ENCODE results near the gene MTF1.

MTF1 gene

DNA sequence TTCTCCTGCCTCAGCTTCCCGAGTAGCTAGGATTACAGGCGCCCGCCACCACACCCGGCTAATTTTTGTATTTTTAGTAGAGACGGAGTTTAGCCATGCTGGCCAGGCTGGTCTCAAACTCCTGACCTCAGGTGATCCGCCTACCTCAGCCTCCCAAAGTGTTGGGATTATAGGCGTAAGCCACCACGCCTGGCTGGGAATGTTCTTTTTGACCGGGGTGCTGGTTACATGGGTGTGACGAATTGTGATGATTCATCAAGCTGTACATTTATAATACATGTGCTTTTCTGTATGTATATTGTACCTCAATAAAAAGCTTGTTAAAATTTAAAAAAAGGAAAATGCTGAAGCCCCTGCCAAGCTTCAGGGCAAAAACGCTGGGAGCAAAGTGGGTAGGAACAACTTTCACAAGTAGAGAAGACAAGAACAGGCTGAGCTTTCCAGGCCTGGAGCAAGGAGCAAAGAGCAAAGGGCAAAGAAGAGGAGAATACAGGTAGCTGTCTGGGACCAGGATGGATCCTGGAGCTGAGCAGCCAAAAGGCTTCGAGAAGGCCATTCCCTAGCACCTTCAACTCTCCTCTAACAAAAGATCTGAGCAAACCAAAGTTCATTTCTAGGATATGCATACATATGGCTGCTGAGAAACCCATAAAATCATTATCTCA, 30.9 kb downstream of the MTF1 start:
- no peak for DNase-seq (ENCODE audit: low spot score)

DNA sequence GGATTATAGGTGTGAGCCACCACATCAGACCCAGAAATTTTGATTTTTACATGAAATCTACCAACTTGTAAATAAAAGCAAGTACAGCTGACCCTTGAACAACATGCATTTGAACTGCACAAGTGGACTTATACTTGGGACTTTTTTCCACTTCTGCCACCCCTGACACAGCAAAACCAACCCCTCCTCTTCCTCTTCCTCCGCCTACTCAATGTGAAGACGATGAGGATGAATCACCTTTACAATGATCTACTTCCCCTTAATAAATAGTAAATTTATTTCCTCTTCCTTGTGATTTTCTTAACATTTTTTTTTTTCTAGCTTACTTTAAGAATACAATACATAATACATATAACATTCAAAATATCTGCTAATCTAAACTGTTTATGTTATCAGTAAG, 33.9 kb downstream of the MTF1 start:
- no peak for DNase-seq (ENCODE audit: low spot score)

DNA sequence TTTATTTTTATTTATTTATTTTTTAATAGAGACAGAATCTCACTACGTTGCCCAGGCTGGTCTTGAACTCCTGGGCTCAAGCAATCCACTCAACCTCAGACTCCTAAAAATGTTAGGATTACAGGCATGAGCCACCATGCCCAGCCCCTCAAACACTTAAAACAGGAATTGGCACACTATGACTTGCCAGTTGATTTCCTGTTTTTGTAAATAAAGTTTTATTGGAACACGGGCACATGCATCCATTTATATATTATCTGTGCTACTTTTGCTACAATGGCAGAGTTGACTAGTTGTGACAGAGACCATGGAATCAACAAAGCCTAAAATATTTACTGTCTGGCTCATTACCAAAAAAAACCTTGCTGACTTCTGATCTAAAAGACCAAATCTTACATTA, 35.4 kb downstream of the MTF1 start:
- DNase-seq (ENCODE audit: low spot score): no peak

DNA sequence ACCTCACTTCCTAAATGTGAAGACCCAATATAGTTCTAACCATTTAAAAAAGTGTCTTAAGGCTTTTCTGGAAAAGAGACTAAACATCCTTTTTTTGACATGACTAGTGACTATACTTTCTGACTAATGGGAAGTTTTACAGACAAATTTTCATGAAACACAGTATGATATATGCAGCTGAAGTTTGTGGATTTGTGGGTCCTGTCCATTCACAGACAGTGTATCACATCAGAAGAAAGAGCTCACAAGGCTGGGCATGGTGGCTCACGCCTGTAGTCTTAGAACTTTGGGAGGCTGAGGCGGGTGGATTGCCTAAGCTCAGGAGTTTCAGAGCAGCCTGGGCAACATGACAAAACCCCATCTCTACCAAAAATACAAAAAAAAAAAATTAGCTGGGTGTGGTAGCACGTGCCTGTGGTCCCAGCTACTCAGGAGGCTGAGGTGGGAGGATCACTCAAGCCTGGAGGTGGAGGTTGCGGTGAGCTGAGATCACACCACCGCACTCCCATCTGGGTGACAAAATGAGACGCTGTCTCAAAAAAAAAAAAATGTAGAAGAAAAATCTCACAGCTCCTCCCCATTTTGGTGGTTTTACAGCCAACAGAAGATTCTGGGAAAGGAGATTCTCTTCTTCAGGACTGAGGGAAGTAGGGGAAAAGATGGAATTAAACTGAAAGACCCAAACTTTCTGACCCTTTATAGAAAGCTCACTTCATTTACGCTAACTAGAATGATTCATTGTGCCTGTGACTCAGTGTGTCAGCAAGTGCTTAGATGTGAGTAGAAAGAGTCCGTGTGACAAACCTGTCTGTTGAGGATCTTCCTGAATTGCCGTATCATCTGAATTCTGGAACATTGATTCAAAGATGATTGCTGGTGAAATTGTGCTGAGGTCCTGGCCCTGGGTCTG, 36.2 kb downstream of the MTF1 start:
- DNase-seq (ENCODE audit: low spot score): no peak

DNA sequence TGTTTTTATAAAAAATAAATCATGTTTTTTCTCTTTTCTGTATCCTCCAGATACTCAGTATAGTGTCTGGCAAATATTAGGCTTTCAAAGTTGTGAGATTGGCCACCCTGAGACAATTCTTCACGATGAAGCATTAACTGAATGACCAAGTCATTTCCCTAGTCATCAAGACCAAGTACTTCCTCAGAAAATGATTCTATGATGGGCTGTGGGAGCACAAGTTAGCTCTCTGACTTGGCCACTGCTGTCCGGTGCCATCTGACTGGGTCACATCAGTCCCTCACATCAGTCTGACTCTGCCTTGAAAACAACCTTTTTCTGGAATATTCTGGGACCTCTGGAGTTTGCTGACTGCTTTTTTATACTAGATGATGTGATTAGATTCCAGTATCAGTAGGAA, 37.9 kb downstream of the MTF1 start:
- DNase-seq (ENCODE audit: low spot score): no peak

DNA sequence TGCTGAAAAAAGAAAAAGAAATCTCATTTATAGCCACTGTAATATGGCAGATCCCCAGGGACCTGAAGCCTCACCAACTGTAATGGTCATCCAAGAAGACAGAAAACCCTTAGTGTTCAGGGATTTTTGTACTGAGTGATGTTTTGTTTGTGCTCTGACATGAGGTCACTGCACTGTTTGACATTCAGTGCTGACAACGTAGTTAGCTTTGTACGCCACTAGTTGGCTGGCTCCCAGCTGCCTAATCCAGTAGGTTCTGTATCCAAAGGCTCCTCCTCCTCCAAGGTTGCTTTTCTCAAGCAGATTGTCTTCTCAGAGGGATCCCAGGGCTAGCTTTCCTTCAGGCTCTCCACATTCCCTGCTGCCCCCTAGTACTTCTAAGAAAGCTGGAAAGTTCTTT, 41.9 kb downstream of the MTF1 start:
- DNase-seq (ENCODE audit: low spot score): no peak

DNA sequence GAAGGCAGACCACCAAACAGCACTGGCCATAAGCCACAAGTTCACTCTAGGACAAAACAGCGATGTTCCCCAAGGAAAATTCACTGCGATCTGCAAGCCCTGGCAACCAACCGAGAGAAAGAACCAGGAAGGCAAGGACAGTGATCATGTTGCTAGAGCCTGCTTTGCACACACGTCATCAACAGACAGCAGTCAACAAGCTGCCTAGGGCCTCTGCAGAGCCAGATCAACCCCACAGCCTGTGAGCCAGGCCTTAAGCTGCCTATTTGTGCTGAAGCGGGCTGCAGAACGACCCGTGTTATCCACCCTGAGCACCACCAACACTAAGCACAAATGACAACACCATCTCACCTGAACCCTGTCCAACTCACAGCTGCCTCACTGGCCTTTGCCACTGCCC, 45.1 kb downstream of the MTF1 start:
- DNase-seq (ENCODE audit: low spot score): no peak

DNA sequence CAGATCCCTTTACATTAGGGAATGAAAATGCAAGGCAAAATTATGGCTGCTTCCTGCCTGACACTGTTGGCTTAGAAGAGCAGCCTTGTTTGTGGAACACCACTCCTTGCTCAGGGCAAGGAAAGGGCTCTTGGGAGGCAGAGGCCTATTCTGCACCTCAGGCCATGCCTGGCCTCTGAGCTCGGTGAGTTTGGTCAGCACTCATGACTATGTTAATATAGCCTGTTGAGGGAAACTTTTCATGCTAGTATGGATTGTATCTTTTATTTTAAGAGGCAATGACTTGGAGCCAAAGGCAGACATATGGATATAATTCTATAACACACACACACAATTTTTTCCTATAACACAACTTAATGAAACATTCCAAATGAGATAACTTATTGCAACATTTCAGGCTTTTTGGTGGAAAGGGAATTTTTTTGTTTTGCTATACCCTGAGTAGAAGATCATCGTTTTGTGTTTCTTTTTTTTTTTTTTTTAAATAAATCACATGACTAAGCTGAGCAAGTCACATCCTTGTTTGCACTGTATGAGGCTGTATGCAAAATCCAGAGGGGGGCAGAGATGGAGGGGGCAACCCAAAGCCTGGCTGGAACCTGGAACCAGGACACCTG, 45.8 kb downstream of the MTF1 start:
- no peak for DNase-seq (ENCODE audit: low spot score)

DNA sequence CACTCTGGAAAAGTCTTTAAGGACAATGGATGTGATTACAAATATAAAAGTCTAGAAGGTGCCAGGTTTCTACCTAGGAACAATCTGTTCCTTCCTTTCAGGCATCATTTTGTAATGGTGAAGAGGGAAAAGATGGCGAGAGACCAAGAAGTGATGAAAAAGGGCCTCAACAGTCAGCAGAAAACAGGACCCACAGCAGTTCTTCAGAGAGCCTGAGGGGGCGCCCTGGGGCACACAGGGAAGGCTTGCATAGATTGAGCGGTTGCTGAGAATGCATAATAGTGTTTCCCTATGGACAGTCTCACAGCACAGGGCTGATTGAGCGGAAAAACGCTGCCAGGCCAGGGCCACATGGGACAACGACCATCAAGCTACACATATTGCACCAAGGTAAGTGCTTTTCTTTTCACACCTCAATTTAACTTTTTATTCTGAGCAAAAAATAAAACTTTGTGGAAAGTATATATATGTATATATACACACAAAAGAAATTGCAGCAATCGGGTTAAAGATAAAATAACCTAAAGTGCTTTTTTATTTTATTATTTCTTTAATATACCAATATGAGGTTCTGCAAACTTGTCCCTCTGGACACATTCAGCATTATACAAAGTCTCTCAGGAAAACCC, 48.3 kb downstream of the MTF1 start:
- DNase-seq (ENCODE audit: low spot score): peak; percentile 84

DNA sequence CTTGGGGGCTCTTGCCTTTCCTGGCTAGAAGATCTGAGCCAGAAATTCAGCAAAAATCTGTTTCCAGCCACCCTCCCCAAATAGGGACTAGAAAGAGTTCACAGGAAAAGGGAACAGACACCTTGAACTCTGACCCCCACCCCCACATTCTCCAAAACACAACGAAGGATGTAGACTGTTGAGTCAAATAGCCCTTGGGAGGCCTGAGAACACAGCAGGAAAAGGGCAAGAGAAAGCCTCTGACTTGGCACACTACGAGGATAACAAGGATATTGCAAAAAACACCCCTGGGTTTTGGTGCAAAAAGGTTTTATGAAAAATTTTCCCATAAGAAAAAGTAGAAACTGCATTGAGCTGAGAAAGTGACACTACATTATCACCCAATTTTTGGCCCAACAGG, 49.5 kb downstream of the MTF1 start:
- DNase-seq (ENCODE audit: low spot score): no peak

DNA sequence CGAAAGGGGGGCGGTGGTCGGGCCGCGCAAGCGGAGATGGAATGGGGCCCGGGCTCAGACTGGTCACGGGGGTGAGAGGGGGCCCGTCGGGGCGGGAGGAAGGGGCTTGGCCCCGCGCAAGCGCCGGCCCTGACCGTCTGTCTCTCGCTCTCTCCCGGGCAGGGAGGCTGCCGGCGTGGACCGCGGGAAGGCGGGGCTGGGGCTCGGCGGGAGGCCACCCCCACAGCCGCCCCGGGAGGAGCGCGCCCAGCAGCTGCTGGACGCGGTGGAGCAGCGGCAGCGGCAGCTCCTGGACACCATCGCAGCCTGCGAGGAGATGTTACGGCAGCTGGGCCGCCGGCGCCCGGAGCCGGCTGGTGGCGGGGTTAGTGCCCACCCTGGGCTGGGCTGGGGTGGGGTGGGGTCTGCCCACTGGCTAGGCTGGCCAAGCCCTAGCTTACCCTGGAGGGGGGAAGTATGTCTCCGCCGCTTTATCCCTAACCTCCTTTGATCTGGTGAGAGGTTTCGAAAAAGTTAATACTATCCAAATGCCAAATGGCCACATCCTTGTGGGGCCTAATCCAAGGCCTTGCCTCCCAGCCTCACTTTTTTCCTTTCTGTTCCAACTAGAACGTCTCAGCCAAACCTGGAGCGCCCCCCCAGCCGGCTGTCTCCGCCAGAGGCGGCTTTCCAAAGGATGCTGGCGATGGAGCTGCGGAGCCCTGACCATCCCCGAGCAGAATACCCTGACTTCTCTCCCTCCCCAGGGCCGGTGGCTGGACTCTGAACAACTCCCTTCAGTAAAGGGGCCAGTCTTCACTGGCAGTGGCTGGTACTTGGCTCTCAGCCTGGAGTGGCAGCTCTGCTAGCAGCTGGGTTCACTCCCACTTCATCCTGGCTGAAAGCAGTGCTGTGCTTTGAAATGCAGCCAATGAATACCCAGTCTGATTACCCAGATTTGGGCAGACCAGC, 50.7 kb downstream of the MTF1 start:
- peak; percentile 75 for DNase-seq (ENCODE audit: low spot score)

DNA sequence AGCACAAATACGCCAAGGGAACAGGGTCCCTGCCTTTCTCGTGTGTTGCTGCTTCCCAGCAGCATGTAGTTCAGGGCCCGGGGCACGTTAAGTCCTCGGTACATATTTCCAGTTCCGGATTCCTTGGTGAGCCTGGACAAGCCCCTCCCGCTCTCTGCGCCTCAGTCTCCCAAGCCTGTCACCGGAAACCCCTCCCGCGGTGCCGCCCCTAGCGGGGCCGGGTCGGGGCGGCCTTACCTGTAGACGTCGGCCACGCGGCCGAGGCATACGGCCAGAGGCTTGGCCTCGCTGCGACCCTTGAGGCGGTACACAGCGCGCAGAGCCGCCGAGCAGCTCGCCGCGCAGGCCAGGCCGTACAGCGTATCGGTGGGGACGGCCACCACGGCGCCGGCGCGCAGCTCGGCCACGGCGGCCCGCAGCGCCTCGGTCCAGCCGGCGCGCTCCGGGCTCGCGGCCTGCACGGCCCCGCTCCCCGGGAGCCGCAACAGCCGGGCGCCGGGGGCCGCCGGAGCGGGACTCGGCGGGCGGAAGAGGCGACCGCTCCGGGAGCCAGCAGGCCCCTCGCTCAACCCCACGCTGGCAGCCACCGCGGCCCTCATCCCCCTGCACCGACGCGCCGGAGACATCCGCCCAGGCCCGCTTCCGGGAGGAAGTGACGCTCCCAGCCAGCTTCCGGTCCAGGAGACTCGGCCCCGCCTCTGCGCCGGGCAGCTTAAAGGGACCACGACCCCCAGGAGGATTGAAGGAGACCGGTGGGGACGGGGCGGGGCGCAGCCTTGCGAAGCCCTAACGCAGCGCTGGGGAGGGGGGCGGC, 51.6 kb downstream of the MTF1 start, which contains the start of the genes C1orf122 and YRDC:
TSS of gene C1orf122 (plus strand) at position 236 of the 814 bp plus-strand sequence. CDS start 615 bp downstream, outside the sequence.
TSS of gene YRDC (minus strand) at position 654 of the 814 bp plus-strand sequence. CDS start at position 626, 28 bp downstream.
- DNase-seq (ENCODE audit: low spot score): peak; percentile 91

DNA sequence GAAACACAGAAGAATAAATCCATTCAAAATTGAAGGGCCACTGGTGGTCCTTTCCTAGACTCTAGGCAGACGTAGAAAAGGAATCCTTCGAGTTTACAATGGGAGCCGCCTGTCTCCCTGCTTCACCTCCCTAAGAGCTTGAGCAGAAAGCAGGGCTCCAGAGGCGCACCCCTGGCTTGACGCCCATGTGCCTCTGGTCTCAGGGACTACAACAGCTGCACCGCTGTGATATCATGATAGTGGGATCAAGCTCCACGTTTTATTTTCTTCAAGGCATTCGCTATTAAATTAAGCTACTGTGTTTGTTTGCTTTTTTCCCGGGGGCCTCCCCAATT, 52.2 kb downstream of the MTF1 start:
- DNase-seq (ENCODE audit: low spot score): peak; percentile 12

DNA sequence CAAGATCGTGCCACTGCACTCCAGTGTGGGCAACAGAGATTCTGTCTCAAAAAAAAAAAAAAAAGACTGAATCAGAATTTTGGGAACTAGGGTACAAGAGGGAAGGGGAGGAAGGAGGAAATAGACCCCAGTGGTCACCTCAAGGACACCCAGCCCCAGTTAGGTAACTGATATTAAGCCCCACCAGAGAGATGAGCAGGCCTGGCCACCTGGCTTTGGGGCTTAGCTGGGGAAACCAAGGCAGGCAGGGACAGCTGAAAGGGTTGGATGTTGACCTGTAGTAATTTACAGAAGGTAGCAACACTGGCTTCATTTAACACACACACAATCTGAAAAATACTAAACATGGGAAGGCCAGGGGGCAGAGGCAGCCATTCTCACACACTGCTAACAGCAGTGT, 57.0 kb downstream of the MTF1 start:
- DNase-seq (ENCODE audit: low spot score): no peak

DNA sequence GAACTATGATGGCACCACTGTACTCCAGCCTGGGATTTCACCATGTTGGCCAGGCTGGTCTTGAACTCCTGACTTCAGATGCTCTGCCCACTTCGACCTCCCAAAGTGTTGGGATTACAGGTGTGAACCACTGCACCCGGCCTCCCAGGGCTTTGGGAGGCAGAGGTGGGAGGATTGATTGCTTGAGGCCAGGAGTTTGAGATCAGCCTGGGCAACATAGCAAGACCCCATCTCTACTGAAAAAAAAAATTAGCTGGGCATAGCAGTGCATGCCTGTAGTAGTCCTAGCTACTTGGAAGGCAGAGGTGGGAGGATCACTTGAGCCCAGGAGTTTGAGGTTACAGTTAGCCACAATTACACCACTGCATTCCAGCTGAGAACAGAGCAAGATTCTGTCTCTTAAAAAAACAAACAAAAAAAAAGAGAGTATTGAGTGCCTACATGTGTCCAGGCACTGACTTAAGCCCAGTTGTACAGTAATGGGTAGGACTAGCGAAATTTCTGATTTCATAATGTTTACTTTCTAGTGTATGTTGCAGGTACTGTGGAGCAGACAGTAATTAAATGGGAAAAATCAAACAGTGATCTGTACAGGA, 61.5 kb downstream of the MTF1 start:
- DNase-seq (ENCODE audit: low spot score): no peak

DNA sequence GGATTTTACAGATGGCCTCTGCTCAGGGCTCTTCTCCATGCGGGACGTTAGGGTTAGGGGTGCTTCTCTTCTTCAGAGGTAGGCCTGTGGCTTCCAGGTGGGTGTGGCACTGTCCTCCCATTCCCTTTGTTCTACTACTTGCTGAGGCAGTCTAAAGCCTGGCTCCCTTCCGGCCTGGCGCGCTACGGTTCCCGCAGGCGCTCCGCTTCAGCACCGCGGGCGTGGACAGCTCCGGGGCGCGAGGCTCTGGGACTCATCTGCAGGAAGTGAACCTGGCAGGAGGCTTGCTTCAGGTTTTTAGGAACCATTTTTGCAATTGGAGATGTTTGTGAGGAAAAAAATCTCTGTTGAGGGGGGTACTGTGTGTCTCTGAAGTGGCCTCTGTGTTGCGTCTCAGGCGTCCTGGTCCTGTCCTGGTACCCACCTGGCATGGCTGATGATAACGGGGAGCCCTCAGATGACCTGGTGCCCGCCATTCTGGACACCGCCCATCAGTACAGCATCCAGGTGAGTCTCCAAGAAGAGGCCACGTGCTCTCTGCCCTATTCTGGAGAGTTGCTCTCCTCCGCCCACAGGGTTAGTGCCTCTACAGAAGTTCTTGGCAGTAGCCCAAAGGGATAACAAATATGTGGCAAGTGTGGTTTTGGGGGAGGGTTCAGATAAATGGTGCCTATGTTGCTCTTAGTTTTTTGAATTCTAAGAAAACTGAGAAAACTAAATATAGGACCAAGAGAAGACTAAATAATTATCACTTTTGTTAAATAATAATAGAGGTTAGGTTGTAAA, 63.9 kb downstream of the MTF1 start:
- peak; percentile 48 for DNase-seq (ENCODE audit: low spot score)

DNA sequence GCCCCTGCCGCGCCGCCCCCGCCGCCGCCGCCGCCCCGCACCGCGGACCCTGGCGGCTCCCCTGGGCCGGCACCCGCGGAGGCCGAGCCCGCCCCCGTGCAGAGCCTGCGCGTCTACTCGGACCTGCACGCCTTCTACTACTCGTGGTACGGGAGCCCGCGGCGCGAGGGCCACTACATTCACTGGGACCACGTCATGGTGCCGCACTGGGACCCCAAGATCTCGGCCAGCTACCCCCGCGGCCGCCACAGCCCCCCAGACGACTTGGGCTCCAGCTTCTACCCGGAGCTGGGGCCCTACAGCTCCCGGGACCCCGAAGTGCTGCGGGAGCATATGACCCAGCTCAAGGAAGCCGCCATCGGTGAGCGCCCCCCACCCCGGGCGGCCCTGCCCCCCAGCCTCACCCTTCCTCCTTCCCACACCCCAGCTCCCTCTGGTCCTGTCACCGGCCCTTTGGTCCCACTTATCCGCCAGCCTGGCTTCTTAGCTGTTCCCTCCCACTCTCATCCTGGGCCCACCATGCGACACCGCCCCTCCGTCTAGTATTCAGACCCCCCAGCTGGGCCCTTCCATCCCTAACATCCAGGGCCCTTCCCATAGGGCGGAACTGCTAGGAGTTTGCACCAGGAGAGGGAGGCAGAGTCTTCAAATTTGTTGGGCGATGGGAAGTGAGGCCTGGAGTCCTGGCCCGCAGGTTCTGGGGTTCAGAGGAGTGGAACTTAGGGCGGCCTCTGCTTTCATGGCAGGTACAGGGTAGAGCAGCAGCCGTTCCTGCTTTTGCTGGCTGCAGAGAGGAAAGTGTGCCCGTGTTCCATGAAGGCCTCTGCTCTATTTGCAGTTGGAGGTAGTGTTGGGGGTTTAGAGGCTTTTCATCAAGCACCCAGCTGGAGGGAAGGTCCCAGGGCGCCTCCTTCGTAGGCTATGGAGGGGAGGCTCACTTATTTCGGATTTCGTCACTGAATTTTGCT, 64.7 kb downstream of the MTF1 start:
- no peak for DNase-seq (ENCODE audit: low spot score)

DNA sequence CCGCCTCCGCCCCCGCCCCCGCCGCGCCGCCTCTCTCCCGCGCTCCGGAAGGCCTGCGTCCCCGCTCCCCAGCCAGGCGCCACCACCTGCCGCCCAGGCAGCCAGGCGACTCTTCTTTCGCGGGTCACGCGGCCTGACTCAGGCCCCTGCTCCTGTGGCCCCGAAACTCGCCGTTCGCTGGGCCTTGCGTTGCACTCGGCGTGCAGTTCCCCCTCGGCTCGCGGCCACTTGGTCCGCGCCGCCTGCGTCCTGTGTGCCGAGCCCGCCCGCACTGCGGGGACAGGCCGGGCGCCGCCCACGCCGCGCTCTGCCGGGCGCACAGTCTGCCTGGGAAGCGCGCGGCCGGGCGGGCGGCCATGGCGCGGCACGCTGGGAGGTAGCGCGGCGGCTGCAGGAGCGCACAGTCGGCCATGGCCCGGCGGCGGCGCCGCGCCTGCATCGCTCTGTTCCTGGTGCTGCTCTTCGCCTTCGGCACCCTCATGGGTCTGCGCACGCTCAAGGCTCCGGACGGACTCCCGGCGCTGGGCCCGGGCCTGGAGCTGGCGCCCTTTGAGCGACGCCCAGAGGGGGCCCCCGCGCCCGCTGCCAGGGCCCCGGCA, 65.5 kb downstream of the MTF1 start, which contains the start of gene MANEAL:
TSS of gene MANEAL (plus strand) at position 75 of the 599 bp plus-strand sequence. CDS start at position 411, 336 bp downstream.
- DNase-seq (ENCODE audit: low spot score): peak; percentile 23
